Thyroid gland (tissue), 4 donors: Measurements from ENCODE around the gene AP4S1. TPM values are rescaled to one million over a fixed set of nuclear protein-coding genes. Genes with fewer than 3 reads are reported as not detected.
A peak's percentile ranks its signal among the peaks of the same experiment; 100 is the strongest.

Experiments
- DNase-seq, 2 donors: peaks; one replicate each; pipeline ENCODE4 v3.0.0-alpha.2; 2019
- H3K27ac ChIP-seq, 3 donors: fragments of 200-600 bp; sonication (generic); 1 replicate in 2 of 3; 2 replicates in 1 of 3; pipeline ENCODE4 v1.5.1; 2016 to 2019; ENCODE audit warnings: mild to moderate bottlenecking in 1 of 3, moderate library complexity in 1 of 3
- H3K27me3 ChIP-seq: fragments of 200-600 bp; sonication (generic); one replicate; pipeline ENCODE4 v1.5.1; 2019
- H3K36me3 ChIP-seq, 2 donors: fragments of 200-600 bp; sonication (generic); one replicate each; pipeline ENCODE4 v1.5.1; 2016 to 2019
- H3K4me1 ChIP-seq, 2 donors: fragments of 200-600 bp; sonication (generic); one replicate each; pipeline ENCODE4 v1.5.1; 2017 to 2019
- H3K4me3 ChIP-seq, 3 donors: fragments of 200-600 bp; sonication (generic); replicated peaks in 1 of 3; 1 replicate in 2 of 3; 2 replicates in 1 of 3; pipeline ENCODE4 v1.5.1; 2016; ENCODE audit warnings: mild to moderate bottlenecking in 1 of 3
- H3K9me3 ChIP-seq: fragments of 200-600 bp; sonication (generic); one replicate; pipeline ENCODE4 v1.5.1; 2017
- CTCF ChIP-seq, 6 experiments: fragments of 200-600 bp in 3 of 6; fragments of 450-650 bp in 3 of 6; sonication (generic) in 3 of 6; IDR thresholded peaks; one replicate each; pipeline ENCODE4 v1.5.1; 2016 to 2019; ENCODE audit warnings: antibody characterized with exemption in 6 of 6, mild to moderate bottlenecking in 2 of 6, inconsistent platforms in 1 of 6, moderate library complexity in 1 of 6
- POLR2A ChIP-seq, 2 donors: fragments of 450-650 bp; IDR thresholded peaks; one replicate each; pipeline ENCODE4 v1.6.1; 2017; ENCODE audit warnings: antibody characterized with exemption in 2 of 2, mild to moderate bottlenecking in 2 of 2, moderate library complexity in 1 of 2
- WGBS, 2 donors: methylation state at CpG; one replicate each; pipeline ENCODE4 v1.1.5; 2017; 5-methylcytosine and 5-hydroxymethylcytosine counted together
- intact Hi-C: fragments of 100-400 bp; cut with DNase I; formaldehyde crosslinking; loops from one replicate; pipeline ENCODE4 v1.15.1; 2023
- total RNA-seq, 4 donors: library from RNA; depleted of rRNA; stranded (reverse); fragments of >200 nt; gene quantifications; one replicate each; pipeline ENCODE4 v1.2.3, GENCODE V29; 2016

The AP4S1 gene
- total RNA-seq, 4 donors from 2014 or later = 19.5 to 33.9 (median 24.3) TPM

GRCh38 chr14:31020834-31021575, 4.4 kb upstream of the AP4S1 start:
- Histone ChIP-seq H3K27ac (peak overlapping the region in 2 of 3 donors; percentile 31 to 44), H3K9me3 (no peaks in the 10 kb centered on the region), H3K4me3 (no peak overlapping the region), H3K36me3 (no peaks in the 10 kb centered on the region), H3K27me3 (no peaks in the 10 kb centered on the region), H3K4me1 (peaks cover 34 to 39% of the 10 kb centered on the region in 2 donors)
- 77 to 78% methylated on average over 8 of the region's 8 CpGs for WGBS, 2 donors
- TF ChIP-seq CTCF (IDR thresholded peaks at IDR 0.05) (no peak), POLR2A (IDR thresholded peaks at IDR 0.05) (no peak)
- intact Hi-C loops = no loop called here
- no peak for DNase-seq

- no peaks in the 10 kb centered on the region for H3K36me3 ChIP-seq
- H3K27ac ChIP-seq = peak overlapping the region; percentile 31 to 44 (median 42)
- H3K9me3 ChIP-seq = no peaks in the 10 kb centered on the region
- no peaks in the 10 kb centered on the region for H3K27me3 ChIP-seq
- H3K4me1 ChIP-seq = peaks cover 34 to 39% of the 10 kb centered on the region in 2 donors
- intact Hi-C loops = no loop called here
- H3K4me3 ChIP-seq = no peak overlapping the region
- 44 to 52% methylated on average over 4 of the region's 4 CpGs for WGBS, 2 donors
- no peak for TF ChIP-seq CTCF (IDR thresholded peaks at IDR 0.05)
- peak in 1 of 2 donors; percentile 7 for TF ChIP-seq POLR2A (IDR thresholded peaks at IDR 0.05)
- DNase-seq = no peak
These were observed 3.9 kb upstream of the AP4S1 start for GRCh38 chr14:31021576-31021949.

- Histone ChIP-seq H3K4me3 (no peak overlapping the region), H3K36me3 (no peaks in the 10 kb centered on the region), H3K27ac (peak overlapping the region in 2 of 3 donors; percentile 42 to 44), H3K9me3 (no peaks in the 10 kb centered on the region), H3K4me1 (peaks cover 34 to 42% of the 10 kb centered on the region in 2 donors), H3K27me3 (no peaks in the 10 kb centered on the region)
- no peak for TF ChIP-seq CTCF (IDR thresholded peaks at IDR 0.05)
- no peak for TF ChIP-seq POLR2A (IDR thresholded peaks at IDR 0.05)
- intact Hi-C loops = no loop called here
- DNase-seq = no peak
- 48 to 98% methylated on average over 2 of the region's 2 CpGs for WGBS, 2 donors
These were observed 3.1 kb upstream of the AP4S1 start for GRCh38 chr14:31022386-31022785.

- Histone ChIP-seq H3K9me3 (no peaks in the 10 kb centered on the region), H3K4me3 (peak overlapping the region in 1 of 3 donors; percentile 83), H3K4me1 (peaks cover 34 to 42% of the 10 kb centered on the region in 2 donors), H3K36me3 (no peaks in the 10 kb centered on the region), H3K27me3 (no peaks in the 10 kb centered on the region), H3K27ac (peak overlapping the region in 1 of 3 donors; percentile 99)
- DNase-seq = no peak
- intact Hi-C loops = no loop called here
- no peak for TF ChIP-seq CTCF (IDR thresholded peaks at IDR 0.05)
- no peak for TF ChIP-seq POLR2A (IDR thresholded peaks at IDR 0.05)
These were observed 1.4 kb upstream of the AP4S1 start for GRCh38 chr14:31024010-31024480.
